Tibial nerve (tissue), 4 donors: Measurements from ENCODE around the gene BBS12.

Source experiments
- CTCF ChIP-seq, 5 experiments: fragments of 200-600 bp in 3 of 5; fragments of 450-650 bp in 2 of 5; sonication (generic) in 3 of 5; IDR thresholded peaks; one replicate each; pipeline ENCODE4 v1.5.1; 2016 to 2019; ENCODE audit warnings: antibody characterized with exemption in 5 of 5, mild to moderate bottlenecking in 3 of 5, moderate library complexity in 2 of 5
- EP300 ChIP-seq, 2 donors: sonication (generic); formaldehyde crosslinking; IDR thresholded peaks; one replicate each; pipeline ENCODE4 v1.6.1; 2017; ENCODE audit warnings: antibody characterized with exemption in 2 of 2, mild to moderate bottlenecking in 1 of 2

DNA sequence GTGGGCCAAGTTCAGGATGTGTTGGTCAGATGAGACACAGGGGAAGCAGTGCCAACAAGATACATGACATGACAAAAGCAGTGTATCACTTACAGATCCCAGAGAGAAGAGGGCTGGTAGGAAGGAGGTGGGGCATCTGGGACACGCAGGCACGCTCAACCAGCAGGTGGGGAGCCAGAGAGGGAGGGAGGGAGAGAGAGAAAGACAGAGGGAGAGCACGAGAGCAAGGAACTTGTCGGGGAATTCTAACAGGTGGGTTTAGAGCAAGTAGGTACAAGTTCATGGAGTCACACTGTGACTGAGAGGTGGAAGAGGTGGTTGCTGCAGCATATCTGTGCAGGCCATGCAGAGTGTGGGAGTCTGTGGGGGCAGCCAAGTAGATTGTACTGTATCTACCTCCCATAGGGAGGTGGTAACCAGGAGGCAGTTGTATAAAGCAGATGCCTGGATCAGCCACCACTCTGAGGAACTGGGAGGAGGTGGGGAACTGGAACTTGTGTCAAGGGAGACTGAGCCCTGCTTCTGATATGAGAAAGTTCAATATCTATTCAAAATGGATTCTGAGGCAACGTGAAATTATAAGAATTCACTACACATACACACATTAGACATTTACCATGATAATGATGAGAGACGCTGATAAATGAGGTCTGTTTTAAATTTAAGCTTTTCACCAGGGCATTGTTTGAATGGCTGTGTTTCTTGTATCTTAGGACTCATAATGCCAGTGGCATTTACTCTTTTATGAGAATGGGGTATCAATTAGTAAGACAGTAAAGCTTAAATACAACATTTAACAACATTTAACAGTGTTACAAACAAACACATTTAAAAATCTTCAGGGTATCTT is 43.7 kb downstream of the BBS12 start:
- TF ChIP-seq CTCF (IDR thresholded peaks at IDR 0.05) (no peak), EP300 (IDR thresholded peaks at IDR 0.05) (no peak)
